OCI-LY1 (cell line): Measurements from ENCODE around the gene GPR6.

ENCODE experiments used
- H2AFZ ChIP-seq: fragments of 200-600 bp; sonication (generic), shearing (Covaris generic); 2 replicates; pipeline ENCODE4 v1.6.0; 2014; ENCODE audit warnings: antibody characterized with exemption, mild to moderate bottlenecking, low read length
- H3F3A ChIP-seq: fragments of 200-600 bp; sonication (generic), shearing (Covaris generic); 2 replicates; pipeline ENCODE4 v1.6.0; 2014; ENCODE audit warnings: mild to moderate bottlenecking, antibody characterized with exemption, low read length, moderate library complexity; ENCODE audit not compliant: insufficient read depth
- H3K27ac ChIP-seq: fragments of 200-600 bp; sonication (generic); 2 replicates; pipeline ENCODE4 v1.5.1; 2014; ENCODE audit warnings: low read length, mixed run types, mild to moderate bottlenecking, low read depth; ENCODE audit not compliant: poor library complexity, severe bottlenecking
- H3K27me3 ChIP-seq: fragments of 200-600 bp; sonication (generic); 2 replicates; pipeline ENCODE4 v1.6.0; 2014; ENCODE audit warnings: antibody characterized with exemption, mild to moderate bottlenecking, low read length, moderate library complexity; ENCODE audit not compliant: insufficient read depth
- H3K36me3 ChIP-seq: fragments of 200-600 bp; sonication (generic); 2 replicates; pipeline ENCODE4 v1.6.1; 2014; ENCODE audit warnings: mild to moderate bottlenecking, antibody characterized with exemption, low read length, moderate library complexity, mixed read lengths; ENCODE audit not compliant: insufficient read depth
- H3K4me1 ChIP-seq: fragments of 200-600 bp; sonication (generic); 2 replicates; pipeline ENCODE4 v1.5.1; 2014; ENCODE audit warnings: mild to moderate bottlenecking, low read length, moderate library complexity; ENCODE audit not compliant: insufficient read depth, severe bottlenecking
- H3K4me2 ChIP-seq: fragments of 200-600 bp; sonication (generic), shearing (Covaris generic); 2 replicates; pipeline ENCODE4 v1.6.1; 2014; ENCODE audit warnings: low read length
- H3K4me3 ChIP-seq: fragments of 200-600 bp; sonication (generic); 2 replicates; pipeline ENCODE4 v1.5.1; 2014; ENCODE audit warnings: low read length, low read depth, mild to moderate bottlenecking, mixed read lengths; ENCODE audit not compliant: poor library complexity, severe bottlenecking
- H3K79me2 ChIP-seq: fragments of 200-600 bp; shearing (Covaris generic); 2 replicates; pipeline ENCODE4 v1.6.1; 2016; ENCODE audit warnings: mixed run types, low read length, mixed read lengths; ENCODE audit not compliant: insufficient read depth
- H3K9ac ChIP-seq: fragments of 200-600 bp; sonication (generic), shearing (Covaris generic); 2 replicates; pipeline ENCODE4 v1.6.1; 2014; ENCODE audit warnings: mild to moderate bottlenecking, low read length, mixed read lengths
- H3K9me2 ChIP-seq: fragments of 200-600 bp; sonication (generic), shearing (Covaris generic); 2 replicates; pipeline ENCODE4 v1.6.1; 2014; ENCODE audit warnings: low read depth, mild to moderate bottlenecking, low read length, mixed read lengths
- H3K9me3 ChIP-seq: fragments of 200-600 bp; shearing (Covaris generic); 2 replicates; pipeline ENCODE4 v1.6.1; 2014; ENCODE audit warnings: low read length, mixed read lengths
- H4K20me1 ChIP-seq: fragments of 200-600 bp; sonication (generic), shearing (Covaris generic); 2 replicates; pipeline ENCODE4 v1.6.0; 2016; ENCODE audit warnings: mild to moderate bottlenecking, low read length; ENCODE audit not compliant: insufficient read depth
- CTCF ChIP-seq: fragments of 200-600 bp; sonication (generic), shearing (Covaris generic); IDR thresholded peaks from 2 replicates; pipeline ENCODE4 v1.5.1; 2017; ENCODE audit warnings: mild to moderate bottlenecking, antibody characterized with exemption, low read length, moderate library complexity, mixed read lengths
- EZH2 ChIP-seq: fragments of 200-600 bp; sonication (generic), shearing (Covaris generic); IDR thresholded peaks from 2 replicates; pipeline ENCODE4 v1.8.0; 2017; ENCODE audit warnings: borderline replicate concordance, mixed run types, mild to moderate bottlenecking, antibody characterized with exemption, low read length, moderate library complexity, mixed read lengths

Gene GPR6

DNA sequence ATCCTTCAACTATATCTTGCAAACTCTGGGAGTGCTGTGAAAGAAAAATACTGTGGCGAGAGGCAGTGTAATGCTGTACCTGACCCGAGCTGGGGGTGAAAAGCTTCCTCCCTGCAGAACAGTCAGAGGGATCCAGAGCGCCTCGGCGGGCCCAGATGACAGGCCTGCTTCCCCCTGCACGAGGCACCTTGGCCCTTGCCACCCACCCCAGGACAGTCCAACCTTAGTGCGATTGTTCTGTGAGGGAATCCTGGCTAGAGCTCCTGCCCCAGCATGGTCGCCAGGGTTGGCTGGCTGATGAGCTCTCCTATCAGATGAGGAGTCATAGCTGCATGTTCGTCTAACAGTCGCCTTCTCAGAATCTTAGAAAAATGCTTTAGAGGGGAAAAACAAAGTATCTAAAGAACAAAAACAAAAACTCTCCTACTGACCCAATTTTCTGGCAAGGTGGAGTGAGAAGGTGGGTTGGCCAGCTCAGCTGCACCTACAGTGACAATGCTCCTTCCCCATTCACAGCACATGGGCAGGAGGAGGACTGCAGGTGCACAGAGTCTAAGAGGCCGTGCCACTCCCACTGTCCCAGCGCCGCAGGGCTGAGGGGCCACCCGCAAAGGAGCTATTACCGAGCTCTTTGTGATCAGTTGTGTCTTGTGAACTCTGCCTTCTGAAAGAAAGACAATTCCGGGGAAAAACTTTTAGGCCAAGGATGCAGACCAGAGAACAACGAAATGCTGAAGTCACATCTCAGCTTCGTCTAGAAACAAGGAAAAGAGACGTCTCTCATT is 28.6 kb upstream of the GPR6 start:
- Histone ChIP-seq H3K4me3 (no peak overlapping the region), H3K9me3 (no peaks in the 10 kb centered on the region), H3K4me2 (no peak overlapping the region), H3K4me1 (no peaks in the 10 kb centered on the region), H2AFZ (no peak overlapping the region), H3K27me3 (no peaks in the 10 kb centered on the region), H3K79me2 (no peaks in the 10 kb centered on the region), H3K36me3 (no peaks in the 10 kb centered on the region), H3K27ac (no peak overlapping the region), H3K9me2 (no peaks in the 10 kb centered on the region), H3K9ac (no peak overlapping the region), H3F3A (no peaks in the 10 kb centered on the region), H4K20me1 (no peaks in the 10 kb centered on the region)
- TF ChIP-seq EZH2, result no peak
- TF ChIP-seq CTCF, result no peak

GRCh38 chr6:109955491-109955890 is 22.6 kb upstream of the GPR6 start:
- H3K4me3 ChIP-seq, result no peak overlapping the region
- H3K4me1 ChIP-seq, result no peaks in the 10 kb centered on the region
- H3K36me3 ChIP-seq, result no peaks in the 10 kb centered on the region
- no peak overlapping the region for H3K9ac ChIP-seq
- no peaks in the 10 kb centered on the region for H3K9me3 ChIP-seq
- no peaks in the 10 kb centered on the region for H3K27me3 ChIP-seq
- H3K4me2 ChIP-seq, result no peak overlapping the region
- TF ChIP-seq EZH2 (no peak), CTCF (no peak)
- H4K20me1 ChIP-seq, result no peaks in the 10 kb centered on the region
- no peaks in the 10 kb centered on the region for H3F3A ChIP-seq
- no peak overlapping the region for H2AFZ ChIP-seq
- H3K79me2 ChIP-seq, result no peaks in the 10 kb centered on the region
- H3K9me2 ChIP-seq, result no peaks in the 10 kb centered on the region
- no peak overlapping the region for H3K27ac ChIP-seq

- H3K9me2 ChIP-seq, result no peaks in the 10 kb centered on the region
- TF ChIP-seq EZH2 (no peak), CTCF (no peak)
- H3K36me3 ChIP-seq, result no peaks in the 10 kb centered on the region
- H3K4me1 ChIP-seq, result no peaks in the 10 kb centered on the region
- H3K9me3 ChIP-seq, result no peaks in the 10 kb centered on the region
- no peaks in the 10 kb centered on the region for H4K20me1 ChIP-seq
- H2AFZ ChIP-seq, result no peak overlapping the region
- no peak overlapping the region for H3K27ac ChIP-seq
- no peaks in the 10 kb centered on the region; the same call in 1 of the 2 replicates for H3K27me3 ChIP-seq
- no peaks in the 10 kb centered on the region for H3K79me2 ChIP-seq
- no peak overlapping the region for H3K4me3 ChIP-seq
- H3F3A ChIP-seq, result no peaks in the 10 kb centered on the region
- H3K4me2 ChIP-seq, result no peak overlapping the region
- H3K9ac ChIP-seq, result no peak overlapping the region
Observed at GRCh38 chr6:109958626-109959025, 19.5 kb upstream of the GPR6 start.
